GM23248 (cell line): ENCODE data around the gene PPIG.

Source experiments
- EZH2 ChIP-seq: fragments of 200-600 bp; sonication (generic); IDR thresholded peaks from 2 replicates; pipeline ENCODE4 v1.6.1; 2018; ENCODE audit warnings: antibody characterized with exemption, mild to moderate bottlenecking; ENCODE audit not compliant: insufficient read depth, poor library complexity, severe bottlenecking
- EZH2phosphoT487 ChIP-seq: fragments of 200-600 bp; sonication (generic); IDR thresholded peaks from 2 replicates; pipeline ENCODE4 v1.6.1; 2018; ENCODE audit warnings: antibody characterized with exemption, moderate library complexity, mild to moderate bottlenecking, low read depth; ENCODE audit not compliant: insufficient read depth

DNA sequence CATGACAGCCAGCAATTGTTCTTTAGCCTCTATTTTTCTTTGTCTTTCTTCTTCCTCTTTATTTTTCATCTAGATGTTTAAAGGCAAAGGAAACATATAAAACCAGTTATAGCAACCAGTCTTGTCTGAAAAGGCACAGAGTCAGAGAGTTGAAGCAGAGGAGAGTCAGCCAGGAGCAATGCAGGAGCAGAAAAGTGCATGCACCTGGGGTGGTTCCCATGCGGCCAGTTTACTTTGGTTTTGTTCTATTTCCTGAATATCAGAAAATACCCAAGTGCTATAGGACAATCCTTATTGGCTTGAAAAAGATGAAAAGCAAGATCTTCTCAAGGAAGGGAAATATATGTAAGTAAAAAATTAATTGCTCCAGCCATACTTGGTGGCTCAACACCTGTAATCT is 65.1 kb downstream of the PPIG start:
- TF ChIP-seq EZH2phosphoT487 (no peak), EZH2 (no peak)
